Stimulated activated CD4-positive, alpha-beta T cell treated with anti-CD3 and anti-CD28 coated beads, Interleukin-4, amount 100 ng/mL, for 1 hour (primary cell): ENCODE measurements around the gene ADAM22.

Source experiments
- DNase-seq: peaks from one replicate; pipeline ENCODE4 v3.0.0-alpha.2; 2020

Gene ADAM22

DNA sequence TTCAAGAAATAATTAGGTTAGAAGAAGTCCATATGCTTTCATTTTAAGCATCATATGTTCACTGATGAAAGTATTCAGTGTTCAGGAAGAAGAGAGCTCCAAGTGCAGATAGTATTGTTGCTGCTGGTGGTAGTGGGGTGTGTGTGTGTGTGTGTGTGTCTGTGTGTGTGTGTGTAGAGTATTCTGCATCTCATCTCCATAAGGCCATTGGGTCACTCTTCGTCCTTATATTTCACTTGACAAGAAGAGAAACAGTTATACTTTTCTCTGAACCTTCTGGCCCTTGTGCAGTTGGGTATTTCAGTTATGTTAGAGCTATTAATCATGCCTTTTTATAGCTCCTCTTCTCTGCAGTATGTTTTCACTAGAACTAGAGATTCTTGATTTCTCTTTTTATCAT is 26.2 kb downstream of the ADAM22 start:
- DNase-seq: no peak

DNA sequence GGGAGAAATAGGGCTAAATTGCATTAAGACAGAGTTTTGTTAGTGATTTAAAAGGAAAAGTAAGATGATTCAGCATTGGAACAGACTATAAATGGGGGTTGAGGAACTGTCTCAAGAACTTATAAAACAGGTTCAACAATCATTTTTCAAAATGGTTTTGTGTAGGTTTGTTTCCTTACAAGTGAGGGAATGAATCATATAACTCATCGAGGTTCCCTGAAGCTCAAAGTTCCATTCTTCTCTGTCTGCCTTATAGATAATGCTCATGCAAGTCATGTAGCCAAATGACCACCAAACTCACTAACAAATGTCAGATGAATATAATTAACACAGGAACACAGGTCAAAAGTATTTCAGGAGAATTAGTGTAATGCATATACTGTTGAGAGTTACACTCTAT is 27.7 kb downstream of the ADAM22 start:
- DNase-seq: no peak

DNA sequence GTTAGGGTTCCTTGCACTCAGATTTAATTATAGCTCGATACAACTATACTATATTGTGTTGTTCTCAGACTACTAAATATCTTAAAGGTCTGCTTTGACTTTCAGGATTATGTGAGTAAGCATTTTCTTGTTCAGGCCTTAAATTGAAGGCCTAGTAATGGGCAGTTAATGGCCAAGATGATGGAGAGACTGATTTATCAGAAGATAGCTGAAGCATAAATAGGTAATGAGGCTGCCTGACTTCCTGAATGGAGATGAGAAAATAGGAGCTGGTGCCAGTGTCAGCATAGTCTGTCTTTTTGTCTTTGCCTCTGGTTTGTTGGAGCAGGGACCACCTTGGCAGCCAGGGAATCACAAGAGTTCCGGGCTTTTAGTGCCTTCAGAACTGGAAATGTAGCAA is 32.2 kb downstream of the ADAM22 start:
- DNase-seq: no peak

DNA sequence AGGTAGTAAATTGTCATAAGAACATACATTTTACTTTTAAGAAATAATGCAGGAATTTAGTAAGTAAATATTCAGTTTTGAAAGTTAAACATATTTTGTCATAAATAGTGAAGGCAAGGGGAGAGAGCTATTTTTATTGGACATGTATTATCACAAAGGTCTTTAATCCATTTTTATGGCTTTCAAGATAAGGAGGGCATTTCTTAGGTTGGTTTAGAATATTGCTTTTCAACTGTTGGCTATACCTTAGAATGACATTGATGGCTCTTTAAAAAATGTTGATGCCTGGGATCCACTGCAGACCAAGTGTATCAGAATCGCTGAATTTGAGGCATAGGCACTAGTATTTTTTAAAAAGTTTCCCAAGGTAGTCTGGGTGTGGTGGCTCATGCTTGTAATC is 34.0 kb downstream of the ADAM22 start:
- no peak for DNase-seq

DNA sequence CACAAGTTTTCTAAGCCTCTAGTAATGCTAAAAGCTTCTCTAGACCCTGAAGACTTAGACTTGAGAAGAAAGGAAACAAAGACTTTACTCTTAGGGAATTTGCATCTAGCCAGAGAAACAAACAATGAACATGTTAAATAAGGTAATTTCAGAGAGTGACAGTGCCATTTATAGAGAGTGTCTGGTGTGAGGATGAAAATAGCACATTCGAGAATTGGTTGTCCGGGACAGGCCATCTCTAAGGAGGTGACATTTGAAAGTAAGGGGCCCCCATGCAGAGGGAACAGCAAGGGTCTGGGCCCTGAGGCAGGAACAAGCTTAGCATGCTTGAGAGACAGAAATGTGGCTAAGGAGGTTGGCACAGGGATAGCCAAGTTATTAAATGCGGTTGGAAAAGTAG is 48.1 kb downstream of the ADAM22 start:
- DNase-seq: no peak

DNA sequence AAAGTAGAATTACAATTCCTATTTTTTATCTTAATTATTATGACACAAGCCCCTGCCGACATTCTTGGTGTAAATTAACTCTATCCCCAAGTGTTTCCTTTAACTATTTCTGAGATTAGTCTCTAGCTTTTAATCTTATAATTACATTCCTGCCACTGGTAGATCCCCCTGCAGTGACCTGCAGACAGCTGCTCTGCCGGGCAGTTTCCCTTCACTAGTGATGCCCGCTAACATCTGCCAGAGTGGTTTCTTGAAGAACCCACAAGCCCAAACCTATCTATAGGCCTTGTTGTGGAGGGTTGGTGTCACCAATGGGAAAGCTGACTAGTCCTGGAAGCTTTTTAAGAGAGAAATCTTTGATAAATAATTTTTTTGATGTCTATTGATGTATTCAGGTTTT is 50.0 kb downstream of the ADAM22 start:
- no peak for DNase-seq

DNA sequence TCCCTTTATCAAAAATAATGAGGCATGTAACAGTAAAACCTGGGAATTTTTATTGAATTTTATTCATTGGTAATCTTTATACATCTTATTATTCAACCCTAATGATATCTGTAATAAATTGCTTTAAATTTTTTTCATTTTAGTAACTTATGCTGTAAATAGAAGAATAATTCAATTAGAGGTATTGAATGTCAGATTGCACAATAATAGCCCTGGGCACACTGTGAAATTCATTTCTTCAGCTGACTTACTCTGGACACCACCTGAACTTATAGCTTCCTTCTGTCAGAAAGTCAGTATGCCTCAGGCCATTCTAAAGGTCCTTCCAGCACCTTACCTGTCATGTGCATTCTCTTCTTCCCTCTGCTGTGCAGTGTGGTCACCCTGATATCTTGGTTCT is 59.2 kb downstream of the ADAM22 start:
- no peak for DNase-seq

DNA sequence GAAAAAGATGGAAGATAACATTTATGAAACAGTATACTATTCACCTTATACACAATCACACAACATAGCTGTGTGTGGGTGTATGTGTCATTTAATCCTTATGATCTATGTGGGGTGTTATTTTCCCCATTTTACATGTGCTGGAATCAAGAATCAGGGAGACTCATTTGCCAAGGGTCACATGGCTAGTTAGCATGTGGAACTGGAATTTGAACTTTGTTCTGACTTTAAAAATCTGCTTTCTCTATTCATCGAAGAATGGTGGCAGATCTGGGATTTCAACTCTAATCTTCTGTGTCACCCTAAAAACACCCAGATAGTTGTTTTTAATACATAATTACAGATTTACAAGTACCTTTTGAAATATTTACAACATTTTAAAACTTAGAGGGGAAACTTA is 65.2 kb downstream of the ADAM22 start:
- DNase-seq: no peak

DNA sequence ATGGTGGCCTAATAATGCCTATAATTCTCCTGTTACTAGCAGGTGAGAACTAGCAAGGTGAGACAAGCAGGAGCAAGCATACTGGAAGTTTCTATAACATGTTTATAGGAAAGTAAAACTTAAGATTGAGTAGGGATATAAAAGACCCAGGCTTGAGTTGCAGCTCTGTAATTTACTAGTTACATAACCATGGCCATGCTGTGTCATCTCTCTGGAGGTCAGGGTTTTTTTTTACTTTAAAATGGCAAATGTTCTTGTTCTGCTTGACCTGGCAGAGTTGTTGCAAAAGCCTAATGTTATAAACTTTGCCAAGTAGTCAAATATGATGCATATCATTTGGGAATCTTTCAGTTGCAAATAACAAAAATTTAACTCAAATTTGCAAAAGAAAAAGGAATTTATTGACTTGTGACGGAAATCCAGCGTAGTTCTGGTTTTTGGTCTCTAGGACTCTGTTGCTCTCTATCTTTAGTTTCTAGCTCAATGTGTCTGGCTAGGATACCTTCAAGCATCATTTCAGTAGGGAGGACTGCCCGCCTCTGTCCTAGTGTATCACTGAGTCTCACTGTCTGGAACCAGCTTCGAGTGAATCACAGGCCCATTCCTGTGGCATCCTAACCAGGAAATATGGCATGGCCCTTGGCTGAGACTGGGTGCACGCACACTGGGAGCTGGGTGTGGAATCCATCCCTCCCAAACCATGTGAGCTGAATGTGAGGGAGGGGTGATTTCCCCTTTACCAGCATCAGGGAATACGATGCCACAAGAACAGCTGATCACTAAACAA is 67.9 kb downstream of the ADAM22 start:
- no peak for DNase-seq

DNA sequence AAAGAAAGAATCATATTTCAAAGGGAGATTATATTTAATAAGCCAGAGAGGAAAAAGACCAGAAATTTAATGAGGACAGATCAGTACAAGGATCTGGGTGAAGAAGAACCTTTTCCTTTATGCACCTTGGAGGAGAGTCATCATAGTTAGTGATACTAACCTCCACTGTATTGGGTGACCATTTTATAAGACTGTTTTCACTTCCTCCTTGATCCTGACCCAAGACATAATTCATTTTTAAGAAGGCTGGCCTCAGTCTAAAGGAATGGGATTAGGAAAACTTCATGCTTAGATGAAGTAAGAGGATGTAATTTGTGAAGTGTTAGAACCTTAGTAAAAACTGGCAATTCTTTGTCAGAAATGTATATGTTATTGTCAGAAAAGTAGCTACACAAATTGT is 68.6 kb downstream of the ADAM22 start:
- DNase-seq: no peak

DNA sequence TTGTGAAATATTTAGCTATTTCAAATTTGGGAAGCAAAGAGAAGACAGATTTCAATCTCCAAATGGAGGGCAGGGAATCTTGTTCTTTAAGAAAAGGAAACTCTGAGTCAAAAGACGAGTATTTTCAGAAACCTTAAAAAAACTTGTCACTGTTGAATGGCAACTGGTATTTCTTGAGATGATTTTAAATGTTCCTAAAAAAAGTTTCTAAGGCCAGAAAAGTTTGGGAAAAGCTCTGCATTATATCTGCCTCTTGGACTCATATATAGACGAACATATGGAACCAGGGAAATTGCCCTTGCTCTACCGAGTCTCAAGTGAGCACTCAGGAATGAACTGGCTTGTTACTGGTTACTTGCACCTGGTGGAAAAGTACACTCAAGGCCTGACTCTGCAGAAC is 69.5 kb downstream of the ADAM22 start:
- DNase-seq: no peak

DNA sequence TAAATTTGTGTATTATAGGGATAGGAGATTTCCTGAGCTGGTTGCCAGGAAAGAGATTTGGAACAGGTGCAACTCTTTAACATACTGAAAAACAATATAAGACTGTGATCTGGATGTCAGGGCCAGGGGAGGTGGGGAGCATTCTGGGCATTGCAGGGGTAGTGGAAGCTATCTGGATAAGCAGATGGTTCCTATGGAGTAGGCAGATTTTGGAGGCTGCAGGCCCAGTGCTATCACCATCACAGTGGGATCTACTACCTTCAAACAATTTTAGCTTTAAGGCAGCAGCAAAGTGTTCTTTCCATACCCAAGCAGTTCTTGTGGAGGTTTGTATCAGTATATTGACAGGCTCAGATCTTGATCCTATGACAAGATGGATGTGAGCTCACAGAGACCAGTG is 71.1 kb downstream of the ADAM22 start:
- DNase-seq: no peak

DNA sequence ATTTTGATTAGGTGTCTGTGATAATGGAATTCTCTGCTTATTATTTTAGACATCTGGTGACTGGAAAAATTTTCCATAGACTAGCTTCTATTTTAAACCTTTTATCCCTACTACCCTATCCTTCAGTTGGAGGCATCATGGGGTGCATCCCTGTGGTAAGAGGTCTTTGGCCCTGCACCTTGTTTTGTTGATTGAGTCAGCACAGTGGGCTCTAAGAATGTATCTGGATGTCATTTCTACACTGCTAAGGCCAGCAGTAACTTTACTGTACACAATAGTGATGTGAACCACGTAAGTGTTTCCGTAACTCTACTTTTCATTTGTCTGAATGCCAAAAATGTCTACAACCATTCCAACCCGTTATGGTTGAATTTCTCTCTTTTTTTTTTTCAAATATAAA is 75.6 kb downstream of the ADAM22 start:
- no peak for DNase-seq

DNA sequence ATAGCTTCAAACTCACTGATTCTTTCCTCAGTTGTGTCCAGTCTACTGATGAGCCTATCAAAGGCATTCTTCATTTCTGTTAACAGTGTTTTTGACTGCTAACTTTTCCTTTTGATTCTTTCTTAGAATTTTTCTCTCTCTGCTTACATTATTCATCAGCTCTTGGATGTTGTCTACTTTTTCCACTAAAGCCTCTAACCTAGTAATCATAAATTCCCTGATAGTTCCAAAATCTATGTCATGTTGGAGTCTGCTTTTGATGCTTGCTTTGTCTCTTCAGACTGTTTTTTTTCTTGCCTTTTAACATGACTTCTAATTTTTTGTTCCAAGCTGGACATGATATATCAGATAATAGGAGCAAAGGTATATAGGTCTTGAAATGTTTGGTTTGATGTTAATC is 78.0 kb downstream of the ADAM22 start:
- DNase-seq: no peak

DNA sequence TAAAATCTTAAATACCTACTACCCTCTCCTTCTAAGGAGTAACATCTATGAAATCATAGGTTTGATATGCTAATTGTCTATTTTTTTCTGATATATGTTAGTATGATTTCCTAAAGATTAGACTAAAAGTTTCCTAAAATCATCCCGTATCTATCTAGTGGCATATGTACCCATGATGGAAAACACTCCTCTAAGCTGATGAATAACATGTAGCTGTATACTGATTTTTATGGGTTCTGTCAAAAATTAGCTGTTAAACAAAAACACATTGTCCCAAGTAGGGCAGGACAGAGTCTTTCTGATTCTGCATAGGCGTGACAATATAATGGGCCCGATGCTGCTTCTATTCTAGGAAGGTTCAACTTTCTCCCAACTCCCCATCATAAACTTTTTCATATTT is 79.9 kb downstream of the ADAM22 start:
- DNase-seq: no peak

DNA sequence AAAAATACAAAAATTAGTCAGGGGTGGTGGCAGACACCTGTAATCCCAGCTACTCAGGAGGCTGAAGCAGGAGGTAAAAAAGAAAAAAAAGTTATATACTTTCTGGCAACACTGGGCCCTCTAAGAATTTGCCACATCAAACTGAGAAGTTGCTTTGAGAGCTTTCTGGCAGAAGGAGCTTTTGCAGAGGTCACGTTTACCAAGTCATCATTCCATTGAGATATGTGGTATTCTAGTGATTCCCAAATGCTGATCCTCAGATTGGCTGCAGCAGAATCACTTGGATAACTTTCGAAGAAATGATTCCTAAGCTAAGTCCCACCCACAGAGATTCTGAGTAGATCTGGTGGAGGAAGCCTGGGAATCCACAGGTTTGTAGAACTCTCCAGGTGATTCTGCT is 80.5 kb downstream of the ADAM22 start:
- DNase-seq: no peak

DNA sequence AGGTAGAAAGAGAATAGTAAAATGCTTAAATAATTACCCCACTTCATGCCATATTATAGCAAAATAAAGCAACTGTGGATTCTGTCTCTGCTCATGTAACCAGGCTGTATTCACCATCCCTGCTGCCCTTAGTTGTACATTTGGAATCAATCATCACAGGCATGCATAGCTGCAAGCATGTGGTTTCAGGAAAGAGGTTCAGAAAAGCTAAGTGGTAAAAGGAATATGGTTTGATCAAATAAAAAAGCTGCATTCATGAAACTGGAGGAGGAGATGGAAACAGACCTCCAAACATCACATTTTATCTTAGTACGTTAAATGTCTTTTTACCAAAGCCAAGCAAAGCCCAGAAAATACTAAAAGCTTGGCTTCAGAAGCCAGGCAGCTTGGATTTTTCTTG is 81.3 kb downstream of the ADAM22 start:
- DNase-seq: no peak

DNA sequence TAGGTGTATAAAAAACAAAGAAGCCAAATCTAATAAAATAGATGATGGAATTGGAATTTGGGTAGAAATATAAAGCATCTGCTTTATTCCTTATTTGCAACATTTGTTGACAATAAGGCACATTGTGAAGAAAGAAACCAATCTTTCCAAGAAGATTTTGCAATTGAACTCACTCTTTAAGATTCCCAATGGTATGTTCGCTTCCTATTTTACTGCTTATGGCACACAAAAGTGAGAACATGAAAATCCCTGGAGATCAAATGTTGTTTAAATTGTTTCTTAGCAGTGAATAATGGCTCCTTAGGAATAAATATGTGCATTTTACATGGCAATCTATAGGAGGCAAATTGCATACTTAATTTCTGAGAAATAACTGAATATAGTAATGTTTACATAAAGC is 84.5 kb downstream of the ADAM22 start:
- no peak for DNase-seq

DNA sequence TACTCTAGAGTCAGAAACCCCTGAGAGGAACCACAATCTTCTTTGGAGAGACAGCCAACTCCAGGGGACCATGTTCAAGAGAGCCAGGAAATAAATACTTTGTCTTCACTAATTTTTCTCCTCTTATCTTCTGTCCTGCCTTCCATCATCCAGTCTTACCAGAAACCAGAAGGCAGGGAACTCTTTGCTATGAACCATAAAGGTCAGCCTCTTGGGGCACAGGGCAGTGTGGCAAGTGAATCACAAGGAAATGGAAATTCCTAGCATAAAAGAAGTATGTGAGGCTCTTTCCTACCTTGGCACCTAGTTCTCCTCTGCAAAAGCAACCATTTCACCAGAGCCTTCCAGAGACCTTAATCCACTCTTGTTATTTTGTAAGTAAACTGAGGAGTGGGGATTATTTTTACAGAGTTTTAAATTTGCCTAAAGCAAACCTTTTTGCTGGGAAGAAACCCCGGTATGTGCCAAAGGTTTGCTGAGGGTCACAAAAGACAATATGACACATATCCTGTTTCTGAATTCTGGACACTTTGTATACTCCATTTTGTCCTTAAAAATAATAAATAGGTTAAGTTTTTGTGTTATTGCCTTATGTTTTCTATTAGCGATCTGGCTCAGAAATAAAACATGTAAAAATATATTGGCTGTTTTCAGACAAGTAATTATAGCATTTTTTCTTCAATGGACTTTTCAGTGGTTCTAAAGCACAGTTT is 87.1 kb downstream of the ADAM22 start:
- DNase-seq: no peak

DNA sequence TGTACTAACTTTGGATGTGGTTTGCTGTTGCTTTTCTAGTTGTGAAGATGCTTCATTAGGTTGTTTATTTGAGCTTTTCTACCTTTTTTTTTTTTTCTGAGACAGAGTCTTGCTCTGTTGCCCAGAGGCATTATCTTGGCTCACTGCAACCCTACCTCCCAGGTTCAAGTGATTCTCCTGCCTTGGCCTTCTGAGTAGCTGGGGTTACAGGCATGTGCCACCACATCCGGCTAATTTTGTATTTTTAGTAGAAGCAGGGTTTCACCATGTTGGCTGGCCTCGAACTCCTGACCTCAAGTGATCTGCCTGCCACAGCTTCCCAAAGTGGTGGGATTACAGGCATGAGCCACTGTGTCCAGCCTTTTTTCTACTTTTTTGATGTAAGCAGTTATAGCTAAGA is 93.7 kb downstream of the ADAM22 start:
- DNase-seq: no peak

DNA sequence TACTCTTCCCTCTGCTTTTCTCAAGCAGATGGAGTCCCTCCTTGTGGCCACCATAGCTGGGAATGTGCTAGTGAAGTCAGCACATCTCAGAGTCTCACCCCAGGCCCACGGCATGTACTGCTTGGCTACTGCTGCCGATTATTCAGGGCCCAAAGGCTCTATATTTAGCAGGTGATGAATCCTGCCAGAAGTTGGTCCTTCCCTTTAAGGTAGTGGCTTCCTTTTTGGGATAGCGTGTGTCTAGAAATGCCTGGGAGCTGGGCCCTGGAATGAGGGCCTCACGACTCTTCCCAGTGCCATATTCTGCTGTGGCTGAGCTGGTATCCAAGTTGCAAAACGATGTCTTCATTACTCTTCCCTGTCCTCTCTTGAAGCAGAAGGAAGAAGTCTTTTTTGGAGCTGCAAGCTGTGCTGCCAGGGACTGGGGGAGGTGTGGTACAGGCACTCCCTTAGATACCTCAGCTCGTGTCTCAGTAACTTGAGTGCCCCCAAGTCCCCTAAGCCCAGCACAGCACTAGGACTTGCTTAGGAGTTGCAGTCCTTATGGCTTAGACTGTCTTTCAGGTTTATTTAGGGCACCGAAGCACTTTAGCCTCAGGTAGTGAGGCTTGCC is 100.1 kb downstream of the ADAM22 start:
- no peak for DNase-seq

DNA sequence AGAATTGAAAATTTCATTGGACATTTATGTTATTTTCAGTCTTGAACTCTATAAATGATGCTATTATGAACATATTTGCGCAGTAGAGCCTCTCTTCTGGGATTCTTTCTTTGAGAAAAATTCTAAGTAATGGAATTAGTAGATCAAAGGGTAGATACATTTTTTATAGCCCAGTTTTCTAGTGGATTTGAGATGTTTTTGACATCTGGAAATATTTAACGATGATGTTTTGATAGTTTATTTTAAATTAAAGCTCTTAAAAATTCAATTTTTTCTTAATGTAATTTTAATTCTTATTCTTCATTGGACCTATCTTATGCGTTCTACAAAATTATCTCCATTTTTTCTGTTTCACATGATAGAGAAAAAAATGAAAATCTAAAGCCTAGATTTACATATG is 103.0 kb downstream of the ADAM22 start:
- no peak for DNase-seq

DNA sequence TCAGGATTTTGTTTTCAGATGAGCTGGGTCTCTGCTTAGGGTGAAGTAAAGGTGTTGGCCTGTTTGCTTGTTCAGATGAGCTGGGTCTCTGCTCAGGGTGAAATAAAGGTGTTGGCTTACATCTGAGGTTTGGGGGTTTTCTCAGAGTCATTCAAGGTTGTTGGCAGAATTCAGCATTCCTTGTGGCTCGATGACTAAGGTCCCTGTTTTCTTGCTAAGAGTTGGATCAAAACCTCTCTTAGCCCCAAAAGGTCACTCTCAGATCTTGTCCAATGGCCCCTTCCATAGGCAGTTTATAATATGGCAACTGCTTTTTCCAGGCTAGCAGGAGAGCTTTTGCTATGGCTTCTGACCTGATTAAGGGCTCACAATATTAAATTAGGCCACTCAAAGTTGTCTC is 106.6 kb downstream of the ADAM22 start:
- DNase-seq: no peak

DNA sequence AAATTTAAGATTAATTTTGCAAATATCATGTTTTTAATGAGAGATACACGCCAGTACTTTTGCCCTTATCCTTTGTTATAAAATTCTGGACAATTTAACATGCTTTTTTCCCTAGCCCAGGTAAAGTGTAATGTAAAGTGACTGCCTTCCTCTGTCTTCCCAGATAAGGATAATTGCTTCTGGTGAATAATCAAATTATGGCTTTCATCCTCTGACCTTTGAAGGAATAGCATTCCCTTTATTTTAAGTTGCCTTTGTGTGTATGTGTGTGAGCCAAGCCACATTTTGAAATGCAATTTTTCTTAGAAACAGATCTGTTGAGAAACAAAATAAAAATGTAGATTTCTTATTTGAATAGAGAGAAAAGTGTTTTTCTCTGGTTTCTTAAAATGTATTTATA is 107.5 kb downstream of the ADAM22 start:
- no peak for DNase-seq

DNA sequence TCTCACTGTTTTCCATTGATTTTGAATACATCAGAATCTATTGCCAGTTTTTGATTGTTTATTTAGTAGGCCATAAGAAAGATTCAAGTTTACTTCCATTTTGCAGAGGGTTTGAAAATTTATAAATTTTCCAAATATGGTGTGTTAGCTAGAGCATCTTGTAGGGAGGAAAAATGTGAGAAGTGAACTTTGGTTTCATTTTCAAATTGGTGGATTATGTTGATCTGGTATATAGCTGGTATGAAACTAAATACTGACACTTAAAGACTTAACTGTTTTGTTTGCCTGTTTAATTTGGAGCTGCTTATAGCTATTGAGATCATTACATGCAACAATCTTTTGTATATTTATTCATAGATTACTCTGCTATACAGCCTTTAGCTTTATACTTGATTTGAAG is 108.1 kb downstream of the ADAM22 start:
- no peak for DNase-seq
